HG03520 (cell line): Measurements from ENCODE around the gene UGT1A10.
"Not testable (repeated sequence)": the region's sequence is repeated elsewhere in the genome, so short reads cannot be mapped to it uniquely, and the experiment has no call there.

Experiments
- ATAC-seq: cut with Tn5 transposase; IDR thresholded peaks from one replicate; pipeline ENCODE4 v1.9.1; 2021; ENCODE audit warnings: mild to moderate bottlenecking, moderate library complexity; ENCODE audit not compliant: unreplicated experiment

Gene UGT1A10

DNA sequence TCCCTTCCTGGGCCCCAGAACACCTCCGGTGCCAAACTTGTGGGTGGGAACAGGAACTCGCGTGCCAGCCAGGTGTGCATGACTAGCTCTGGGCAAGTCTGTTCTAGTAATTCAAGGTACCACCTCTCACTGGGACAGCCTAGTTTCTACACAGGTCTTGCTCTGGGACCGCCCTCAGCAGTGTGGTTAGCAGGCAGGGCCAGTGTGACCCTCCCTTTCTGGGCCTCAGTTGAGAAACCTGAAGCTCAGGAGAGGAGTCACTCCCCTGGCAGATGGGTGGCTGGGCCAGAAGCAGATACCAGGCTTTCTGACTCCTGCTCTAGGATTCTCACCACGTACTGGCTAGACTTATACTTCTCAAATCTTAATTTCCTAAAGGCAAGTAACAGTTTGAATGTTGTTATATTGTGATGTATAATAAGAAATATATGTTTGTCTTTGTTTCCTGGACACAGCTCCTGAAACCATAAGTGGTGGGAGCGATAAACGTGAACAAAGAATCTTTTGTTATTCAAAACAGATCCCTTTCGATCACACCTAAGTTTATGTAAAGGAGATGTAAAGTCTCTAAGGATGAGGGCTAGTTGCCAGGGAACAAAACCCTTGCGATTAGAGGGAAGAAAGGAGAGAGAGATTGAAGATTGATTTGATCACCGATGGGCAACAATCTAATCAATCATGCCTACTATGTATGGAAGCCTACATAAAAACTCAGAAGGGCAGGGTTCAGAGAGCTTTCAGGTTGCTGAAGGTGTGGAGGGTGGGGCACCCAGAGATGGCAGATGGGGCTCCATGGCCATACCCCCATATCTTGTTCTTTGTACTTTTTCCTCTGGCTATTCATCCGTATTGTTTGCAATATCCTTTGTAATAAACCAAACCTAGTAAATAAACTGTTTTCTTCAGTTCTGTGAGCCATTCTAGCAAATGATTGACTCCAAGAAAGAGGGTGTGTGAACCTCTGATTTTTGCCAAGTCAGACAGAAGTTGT, 55.5 kb downstream of the UGT1A10 start:
- ATAC-seq, result no peak

- ATAC-seq, result no peak
Measured at GRCh38 chr2:233692648-233693047, 56.4 kb downstream of the UGT1A10 start, which contains the start of gene UGT1A6. UGT1A6 (plus strand) TSS chr2:233692890; CDS start chr2:233693005, 115 bp downstream.

DNA sequence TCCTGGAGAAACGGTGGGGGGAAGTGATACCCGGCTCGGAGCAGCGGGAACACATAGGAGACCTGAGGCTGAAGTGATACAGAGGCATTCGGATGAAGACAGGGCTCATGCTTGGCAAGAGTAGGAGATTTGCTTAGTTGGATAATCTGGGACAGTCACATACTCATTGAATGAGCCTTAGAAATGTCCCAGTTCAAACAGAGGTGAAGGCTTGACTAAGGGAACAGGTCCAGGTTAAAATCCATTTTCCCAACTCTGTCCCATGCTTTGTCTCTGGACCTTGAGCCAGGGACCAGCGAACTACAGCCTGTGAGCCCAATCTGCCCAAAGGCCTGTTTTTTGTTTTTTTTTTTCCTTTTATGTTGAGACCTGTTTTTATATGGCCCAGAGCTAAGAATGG, 57.7 kb downstream of the UGT1A10 start:
- ATAC-seq, result no peak

GRCh38 chr2:233698740-233699139, 62.5 kb downstream of the UGT1A10 start:
- ATAC-seq, result no peak

- no peak for ATAC-seq
Measured at GRCh38 chr2:233699424-233700027, 63.3 kb downstream of the UGT1A10 start.

GRCh38 chr2:233700028-233700635, 63.9 kb downstream of the UGT1A10 start:
- ATAC-seq, result no peak

DNA sequence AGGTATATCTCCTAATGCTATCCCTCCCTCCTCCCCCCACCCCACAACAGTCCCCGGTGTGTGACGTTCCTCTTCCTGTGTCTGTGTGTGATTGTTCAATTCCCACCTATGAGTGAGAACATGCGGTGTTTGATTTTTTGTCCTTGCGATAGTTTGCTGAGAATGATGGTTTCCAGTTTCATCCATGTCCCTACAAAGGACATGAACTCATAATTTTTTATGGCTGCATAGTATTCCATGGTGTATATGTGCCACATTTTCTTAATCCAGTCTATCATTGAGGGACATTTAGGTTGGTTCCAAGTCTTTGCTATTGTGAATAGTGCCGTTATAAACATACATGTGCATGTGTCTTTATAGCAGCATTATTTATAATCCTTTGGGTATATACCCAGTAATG, 64.6 kb downstream of the UGT1A10 start:
- not testable (repeated sequence) for ATAC-seq

DNA sequence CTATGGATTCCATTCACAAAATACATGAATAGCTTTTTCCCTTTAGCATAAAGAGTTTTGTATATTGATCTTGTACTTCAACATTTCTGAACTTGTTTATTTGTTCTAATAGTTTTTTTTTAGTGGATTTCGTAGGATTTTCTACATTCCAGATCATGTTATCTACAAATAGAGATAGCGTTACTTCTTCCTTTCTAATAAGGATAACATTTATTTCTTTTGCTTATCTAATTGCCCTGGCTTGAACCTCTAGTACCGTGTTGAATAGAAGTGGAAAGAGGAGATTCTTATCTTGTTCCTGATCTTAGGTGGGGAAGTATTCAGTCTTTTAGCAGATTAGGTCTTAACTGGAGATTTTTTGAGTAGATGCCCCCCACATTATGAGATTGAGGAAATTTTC, 66.0 kb downstream of the UGT1A10 start:
- no peak for ATAC-seq

DNA sequence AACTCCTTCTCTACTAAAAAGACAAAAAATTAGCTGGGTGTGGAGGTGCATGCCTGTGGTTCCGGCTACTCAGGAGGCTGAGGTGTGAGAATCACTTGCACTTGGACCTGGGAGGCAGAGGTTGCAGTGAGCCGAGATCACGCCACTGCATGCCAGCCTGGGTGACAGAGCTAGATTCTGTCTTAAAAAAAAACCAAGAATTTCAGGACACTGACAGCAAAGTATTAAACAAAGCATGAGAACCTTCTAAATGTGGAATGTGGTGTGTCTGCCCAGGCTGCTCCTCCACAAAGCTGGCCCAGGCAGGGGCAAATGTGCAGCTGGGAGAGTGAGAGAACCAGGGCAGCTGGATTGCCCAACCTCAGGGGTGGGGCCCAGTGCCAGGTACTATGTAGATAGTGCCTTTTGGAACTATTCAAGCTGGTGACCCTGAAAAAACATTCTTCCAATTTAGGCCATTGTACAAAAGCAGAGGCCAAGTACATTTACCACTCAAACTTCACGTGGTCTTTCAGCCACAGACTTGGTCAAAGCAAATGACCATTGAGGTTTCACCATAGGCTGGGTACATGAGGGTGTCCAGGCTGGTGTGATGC, 69.8 kb downstream of the UGT1A10 start:
- no peak for ATAC-seq

GRCh38 chr2:233706720-233707119, 70.5 kb downstream of the UGT1A10 start:
- ATAC-seq, result no peak

DNA sequence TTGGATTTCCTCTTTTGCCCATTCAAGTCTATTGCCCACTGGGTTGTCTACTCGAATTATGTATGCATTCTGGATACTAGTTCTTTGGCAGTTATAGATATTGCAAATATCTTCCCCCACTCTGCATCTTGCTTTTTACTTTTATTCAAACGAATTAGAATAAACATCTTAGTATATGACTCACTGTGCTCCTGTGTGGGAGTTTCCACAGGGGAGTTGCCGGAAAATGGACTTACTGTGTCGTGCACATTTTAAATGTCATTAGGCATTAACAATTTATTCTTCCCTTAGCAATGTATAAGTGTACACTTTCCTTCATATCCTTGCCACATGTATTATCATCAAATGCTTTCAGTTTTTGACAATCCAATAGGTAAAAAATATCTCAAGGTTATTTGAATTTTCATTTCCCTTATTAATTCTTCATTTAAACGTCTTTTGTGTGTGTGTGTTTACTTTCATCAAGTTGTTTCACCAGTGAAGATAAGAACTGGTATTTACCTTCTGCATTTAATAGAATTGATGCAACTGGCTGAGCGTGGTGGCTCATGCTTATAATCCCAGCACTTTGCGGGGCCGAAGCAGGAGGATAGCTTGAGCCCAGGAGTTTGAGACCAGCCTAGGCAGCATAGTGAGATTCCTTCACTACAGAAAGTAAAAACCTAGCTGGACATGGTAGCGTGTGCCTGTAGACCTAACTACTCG, 71.8 kb downstream of the UGT1A10 start:
- no peak for ATAC-seq

- ATAC-seq, result no peak
Measured at GRCh38 chr2:233708942-233709341, 72.7 kb downstream of the UGT1A10 start.

GRCh38 chr2:233711312-233712008, 75.2 kb downstream of the UGT1A10 start:
- ATAC-seq, result no peak

GRCh38 chr2:233712611-233713261, 76.5 kb downstream of the UGT1A10 start, which contains the start of gene UGT1A5:
UGT1A5 (plus strand) TSS chr2:233712907; CDS start chr2:233712992, 85 bp downstream.
- ATAC-seq, result no peak

GRCh38 chr2:233713262-233713615, 77.0 kb downstream of the UGT1A10 start:
- no peak for ATAC-seq

- ATAC-seq, result no peak
Measured at GRCh38 chr2:233714121-233714520, 77.9 kb downstream of the UGT1A10 start.

- ATAC-seq, result no peak
Measured at GRCh38 chr2:233718552-233718951, 82.3 kb downstream of the UGT1A10 start, which contains the start of gene UGT1A4. UGT1A4 (plus strand) TSS chr2:233718736; CDS start chr2:233718821, 85 bp downstream.

DNA sequence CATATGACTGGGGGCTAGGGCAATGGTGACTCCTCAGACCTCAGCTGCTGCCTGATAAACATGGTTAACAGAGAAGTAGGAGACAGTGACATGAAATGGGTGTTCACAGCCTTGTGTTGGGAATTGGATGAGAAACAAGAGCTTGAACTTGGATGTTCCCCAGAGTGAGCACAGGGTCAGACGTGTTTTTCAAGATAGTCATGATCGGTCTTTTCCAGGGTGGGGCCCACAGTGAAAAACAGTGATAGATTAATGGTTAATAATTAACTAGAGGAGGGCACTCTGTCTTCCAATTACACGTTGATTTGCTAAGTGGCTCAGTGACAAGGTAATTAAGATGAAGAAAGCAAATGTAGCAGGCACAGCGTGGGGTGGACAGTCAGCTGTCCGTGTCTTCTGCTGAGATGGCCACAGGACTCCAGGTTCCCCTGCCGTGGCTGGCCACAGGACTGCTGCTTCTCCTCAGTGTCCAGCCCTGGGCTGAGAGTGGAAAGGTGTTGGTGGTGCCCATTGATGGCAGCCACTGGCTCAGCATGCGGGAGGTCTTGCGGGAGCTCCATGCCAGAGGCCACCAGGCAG, 92.6 kb downstream of the UGT1A10 start, which contains the start of gene UGT1A3:
UGT1A3 (plus strand) TSS at position 320 of the 579 bp plus-strand sequence; CDS start at position 405, 85 bp downstream.
- ATAC-seq, result no peak
